CD4-positive, alpha-beta T cell treated with Interferon gamma for 1 hour (primary cell): ENCODE measurements around the gene HUS1.
"Not testable (repeated sequence)": the region's sequence is repeated elsewhere in the genome, so short reads cannot be mapped to it uniquely, and the experiment has no call there.

Source experiments
- DNase-seq: peaks from one replicate; pipeline ENCODE4 v3.0.0-alpha.2; 2020

HUS1 gene

GRCh38 chr7:47979145-47979831, at the start of gene HUS1:
Gene HUS1, minus strand, starts transcription at chr7:47979615. Its CDS starts 96 bp downstream, at chr7:47979519.
- peak; percentile 92 for DNase-seq

DNA sequence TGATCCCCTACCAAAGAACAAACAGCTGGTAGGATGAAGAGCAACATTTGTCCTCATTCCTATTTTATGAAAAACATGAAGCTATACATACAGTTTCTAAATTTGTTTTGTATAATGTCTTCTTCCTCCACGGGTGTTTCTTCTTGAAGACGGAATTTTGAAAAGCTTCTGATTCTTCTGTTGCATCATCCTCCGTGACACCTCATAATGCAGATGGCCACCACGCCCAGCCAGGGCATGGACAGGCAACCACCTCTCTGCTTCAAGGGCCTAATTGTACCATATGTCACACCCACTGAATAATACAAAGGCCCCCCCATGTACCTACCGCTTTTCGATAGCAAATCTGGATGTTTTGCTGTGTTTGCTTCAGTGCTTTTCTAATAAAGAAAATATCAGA, 49.5 kb upstream of the HUS1 start, which contains the start of gene SUN3:
Gene SUN3 (minus strand): TSS at position 170 of the 400 bp plus-strand sequence. CDS start 169 bp downstream, at position 1.
- DNase-seq = no peak

DNA sequence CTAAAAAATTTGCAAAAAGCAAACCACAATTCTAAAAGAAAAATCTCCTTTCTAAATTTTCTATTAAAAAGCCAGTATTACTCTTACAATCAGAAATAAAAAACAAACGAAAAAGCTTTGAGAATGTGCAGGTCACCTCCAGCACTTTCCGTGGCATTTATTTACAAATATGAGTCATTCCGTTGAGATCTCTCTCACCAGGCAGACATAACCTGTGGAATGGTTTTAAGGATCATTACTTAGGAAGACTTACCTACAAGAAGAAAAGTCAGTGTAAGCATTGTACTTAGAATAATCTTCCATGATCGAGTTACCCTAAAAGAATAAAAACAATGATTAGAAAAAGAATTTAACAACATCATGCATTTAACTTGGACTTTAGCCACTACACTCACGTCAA, 46.2 kb upstream of the HUS1 start:
- DNase-seq = no peak

DNA sequence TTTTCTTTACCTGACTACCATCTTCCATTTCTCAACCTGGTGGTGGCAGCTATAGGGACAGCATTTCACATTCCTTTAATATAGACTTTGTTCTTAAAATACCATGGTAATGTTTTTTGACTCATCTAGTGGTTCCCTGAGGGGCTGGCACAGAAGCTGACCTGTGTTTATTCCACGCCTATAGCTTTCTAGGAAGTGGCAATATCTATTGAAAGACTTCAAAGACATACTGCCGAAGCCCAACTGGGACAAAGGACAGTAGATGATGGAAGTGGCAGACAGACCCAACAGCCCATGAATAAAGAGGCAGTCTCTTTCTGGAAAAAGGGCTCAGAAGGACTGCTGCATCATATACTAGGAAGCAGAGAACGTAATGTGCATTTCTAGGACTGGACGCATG, 38.3 kb upstream of the HUS1 start:
- no peak for DNase-seq

- DNase-seq = no peak
These were observed 37.2 kb upstream of the HUS1 start for GRCh38 chr7:48016641-48017040.

DNA sequence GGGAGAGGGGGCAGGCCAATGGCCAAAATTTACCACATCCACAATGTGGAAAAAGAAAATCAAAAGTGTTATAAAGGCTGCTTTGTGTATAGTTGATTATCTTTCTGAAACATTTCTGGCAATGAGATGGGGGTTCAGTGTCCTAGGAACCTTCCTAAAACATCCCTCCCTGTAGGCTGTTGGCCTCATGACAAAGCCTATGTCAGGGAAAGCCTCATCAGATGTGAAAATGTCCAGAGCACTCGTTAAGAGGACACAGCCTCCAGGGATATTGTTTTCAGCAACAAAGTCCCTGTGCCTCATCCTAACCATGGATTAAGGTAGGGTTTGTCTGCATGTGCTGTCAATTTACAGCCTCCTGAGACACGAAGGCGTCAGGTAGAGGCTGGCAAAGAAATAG, 32.5 kb upstream of the HUS1 start:
- no peak for DNase-seq

DNA sequence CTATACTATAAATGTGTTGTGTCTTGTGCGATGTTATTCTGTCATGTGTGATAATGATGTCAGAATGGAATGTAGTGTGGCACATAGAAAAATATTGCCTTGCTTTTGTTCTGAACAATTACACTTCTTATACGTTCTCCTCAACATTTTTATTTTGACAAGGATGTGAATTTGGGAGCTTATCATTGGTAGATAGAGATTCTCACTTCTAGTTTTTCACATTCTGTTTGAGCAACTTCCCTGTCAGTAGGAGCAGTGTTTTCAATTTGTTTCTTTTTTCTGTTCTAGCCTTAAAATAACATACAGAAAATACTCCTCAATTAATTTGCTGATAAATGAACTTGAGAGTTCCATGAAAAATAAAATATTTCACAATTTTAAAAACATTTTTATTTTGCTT, 31.9 kb upstream of the HUS1 start:
- no peak for DNase-seq

- no peak for DNase-seq
These were observed 30.5 kb upstream of the HUS1 start for GRCh38 chr7:48009954-48010353.

- DNase-seq = no peak
These were observed 29.8 kb upstream of the HUS1 start for GRCh38 chr7:48009257-48009656.

DNA sequence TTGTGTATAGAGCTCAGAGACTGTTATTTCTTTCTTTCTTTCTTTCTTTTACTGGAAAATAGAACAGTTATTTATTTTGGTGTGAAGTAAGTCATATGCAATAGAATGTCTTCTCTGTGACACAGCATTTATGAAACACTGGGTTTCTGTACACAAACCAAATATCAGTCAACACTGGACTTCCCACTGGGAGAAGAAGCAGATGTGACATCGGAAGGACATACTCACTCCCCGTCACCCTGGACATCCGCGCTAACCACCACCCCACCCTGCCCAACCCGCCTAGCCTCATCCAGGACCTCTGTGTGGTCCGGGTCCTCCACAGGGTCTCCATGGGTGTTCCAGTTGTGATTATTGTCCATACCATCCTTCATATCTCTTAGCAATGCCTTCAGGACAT, 27.5 kb upstream of the HUS1 start:
- no peak for DNase-seq

DNA sequence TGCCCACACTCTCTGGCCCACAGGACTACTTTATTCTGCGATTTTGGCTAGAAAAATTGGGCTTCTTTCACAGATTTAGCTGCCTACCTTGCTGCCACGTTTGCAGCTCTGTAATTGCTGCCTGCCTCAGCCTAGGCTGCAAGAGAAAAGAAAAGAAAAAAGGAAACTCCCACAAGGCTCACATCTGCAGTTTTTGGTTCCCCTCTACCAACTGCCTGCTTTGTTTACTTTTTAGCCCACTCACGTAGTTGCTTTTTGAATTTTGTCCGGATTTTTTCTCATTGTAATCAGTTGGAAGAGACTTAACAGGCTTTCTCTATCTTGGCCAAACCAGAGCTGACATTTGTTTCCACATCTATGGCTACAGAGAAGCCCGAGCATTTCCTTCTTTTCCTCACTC, 25.2 kb upstream of the HUS1 start:
- DNase-seq = no peak

DNA sequence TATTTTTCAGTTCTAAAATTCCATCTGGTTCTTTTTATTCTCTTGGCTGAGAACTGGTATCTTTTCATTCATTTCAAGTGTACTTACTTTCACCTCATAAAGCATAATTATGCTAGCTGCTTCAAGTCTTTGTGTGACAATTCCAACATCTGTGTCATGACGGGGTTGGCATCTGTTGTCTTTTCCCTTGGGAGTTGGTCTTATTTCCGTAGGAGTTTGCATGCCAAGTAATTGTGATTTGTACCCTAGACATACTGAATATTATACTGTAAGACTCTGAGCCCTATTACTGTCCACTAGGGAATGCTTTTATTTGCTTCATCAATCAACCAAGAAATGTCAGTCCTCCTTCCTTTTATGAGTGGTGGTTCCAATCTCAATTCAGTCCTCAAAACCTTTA, 24.6 kb upstream of the HUS1 start:
- DNase-seq = no peak

GRCh38 chr7:48000164-48000563, 20.7 kb upstream of the HUS1 start:
- DNase-seq = not testable (repeated sequence)

DNA sequence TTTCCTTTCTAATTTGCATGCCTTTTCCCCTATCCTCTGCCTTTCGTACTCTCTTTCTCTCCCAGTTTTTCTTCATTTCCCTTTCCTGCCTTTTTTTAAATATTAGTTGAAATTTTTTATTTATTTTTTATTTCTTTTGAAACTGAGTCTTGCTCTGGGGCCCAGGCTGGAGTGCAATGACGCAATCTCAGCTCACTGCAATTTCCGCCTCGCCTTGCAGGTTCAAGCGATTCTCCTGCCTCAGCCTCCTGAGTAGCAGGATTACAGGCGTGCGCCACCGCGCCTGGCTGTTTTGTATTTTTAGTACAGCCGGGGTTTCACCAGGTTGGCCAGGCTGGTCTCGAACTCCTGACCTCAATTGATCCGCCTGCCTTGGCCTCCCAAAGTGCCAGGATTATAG, 20.0 kb upstream of the HUS1 start:
- DNase-seq = no peak

- no peak for DNase-seq
These were observed 13.0 kb upstream of the HUS1 start for GRCh38 chr7:47992446-47992845.

- peak; percentile 83 for DNase-seq
These were observed 12.4 kb upstream of the HUS1 start for GRCh38 chr7:47991741-47992311.

- DNase-seq = no peak
These were observed 11.9 kb upstream of the HUS1 start for GRCh38 chr7:47991270-47991669.

GRCh38 chr7:47990592-47990991, 11.2 kb upstream of the HUS1 start:
- no peak for DNase-seq

GRCh38 chr7:47989607-47990400, 10.4 kb upstream of the HUS1 start:
- not testable (repeated sequence) for DNase-seq

DNA sequence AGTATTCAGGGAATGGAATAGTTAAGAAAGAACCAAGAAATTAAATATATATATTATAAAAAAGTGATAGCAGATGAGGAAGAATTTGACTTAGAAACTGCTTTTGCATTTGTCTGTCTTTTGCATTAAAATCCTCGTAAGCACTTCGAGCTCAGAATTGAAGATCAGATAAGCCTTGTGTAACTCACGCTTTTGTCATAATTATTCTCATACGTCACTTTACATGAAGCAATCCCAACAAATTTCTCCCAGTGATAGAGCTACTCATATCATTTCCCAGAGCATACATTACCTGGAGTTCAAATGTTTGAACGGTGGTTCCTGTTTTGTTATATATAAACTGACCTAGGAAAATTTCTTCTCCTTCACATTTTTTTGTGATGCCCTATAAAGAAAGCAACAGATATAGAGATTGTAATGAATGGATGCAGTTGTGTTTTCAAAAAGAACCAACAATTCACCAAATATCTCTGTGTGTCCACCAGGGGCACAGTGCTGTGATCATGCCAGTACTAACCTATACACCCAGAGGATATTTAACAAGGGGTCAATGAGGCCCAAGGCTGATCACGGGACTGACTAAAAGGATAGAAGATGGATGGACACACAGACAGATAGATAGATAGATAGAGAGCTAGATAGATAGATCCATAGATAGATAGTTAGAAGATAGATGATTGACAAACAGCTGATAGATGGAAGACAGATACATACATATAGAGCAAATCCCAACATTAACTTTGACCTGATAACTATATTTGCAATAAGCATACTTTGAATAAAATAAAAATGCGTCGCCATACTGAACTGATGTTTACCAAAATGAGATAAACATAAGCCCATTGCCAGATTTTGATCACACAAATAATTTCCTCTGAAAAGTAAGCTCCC, 9.3 kb upstream of the HUS1 start:
- DNase-seq = no peak

- no peak for DNase-seq
These were observed 3.2 kb upstream of the HUS1 start for GRCh38 chr7:47982610-47983009.

- DNase-seq = not testable (repeated sequence)
These were observed 1.2 kb upstream of the HUS1 start for GRCh38 chr7:47980648-47981047.

DNA sequence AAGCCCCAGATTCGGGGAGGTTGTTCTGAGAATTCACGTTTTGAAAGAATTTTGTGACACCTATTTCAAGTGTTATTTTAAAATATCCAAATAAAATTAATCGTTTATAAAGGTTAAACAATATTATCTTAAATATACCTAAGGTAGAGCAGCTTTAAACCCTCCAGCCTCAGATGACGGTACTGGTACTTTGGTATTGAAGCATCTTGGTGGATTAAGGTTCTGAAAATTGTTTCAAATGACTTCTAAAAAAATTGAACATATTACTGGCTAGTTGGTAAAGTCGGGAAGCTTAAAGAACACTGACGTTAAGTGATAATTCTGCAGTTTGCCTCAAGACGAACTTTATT, 392 bp upstream of the HUS1 start:
- no peak for DNase-seq
